Activated naive CD4-positive, alpha-beta T cell treated with Interleukin-2 at 50 U/mL for 16 hours (primary cell): ENCODE measurements around the gene KMT2D.

Experiments used
- DNase-seq: peaks from one replicate; pipeline ENCODE4 v3.0.0-alpha.2; 2020

The KMT2D gene

DNA sequence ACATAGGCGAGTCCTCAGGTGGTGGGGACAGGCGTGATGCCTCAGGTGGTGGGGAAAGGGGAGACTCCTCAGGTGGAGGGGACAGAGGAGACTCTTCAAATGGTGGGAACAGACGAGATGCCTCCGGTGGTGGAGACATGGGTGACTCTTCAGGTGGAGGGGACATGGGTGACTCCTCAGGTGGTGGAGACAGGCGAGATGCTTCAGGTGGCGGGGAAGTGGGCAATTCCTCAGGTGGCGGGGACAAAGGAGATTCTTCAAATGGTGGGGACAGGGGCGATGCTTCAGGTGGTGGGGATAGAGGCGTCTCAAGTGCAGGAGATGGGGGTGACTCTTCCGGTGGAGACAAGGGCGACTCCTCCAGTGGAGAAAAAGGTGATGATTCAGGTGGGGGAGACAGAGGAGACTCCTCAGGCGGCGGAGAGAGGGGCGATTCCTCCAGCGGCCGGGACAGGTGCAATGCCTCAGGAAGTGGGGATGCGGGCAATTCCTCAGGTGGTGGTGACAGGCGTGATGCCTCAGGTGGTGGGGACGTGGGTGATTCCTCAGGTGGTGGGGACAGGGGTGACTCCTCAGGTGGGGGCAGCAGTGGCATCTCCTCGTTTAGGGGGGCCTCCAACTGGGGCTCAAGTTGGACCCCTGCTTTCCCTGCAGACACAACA lies 8.7 kb downstream of the KMT2D start:
- DNase-seq, result no peak

DNA sequence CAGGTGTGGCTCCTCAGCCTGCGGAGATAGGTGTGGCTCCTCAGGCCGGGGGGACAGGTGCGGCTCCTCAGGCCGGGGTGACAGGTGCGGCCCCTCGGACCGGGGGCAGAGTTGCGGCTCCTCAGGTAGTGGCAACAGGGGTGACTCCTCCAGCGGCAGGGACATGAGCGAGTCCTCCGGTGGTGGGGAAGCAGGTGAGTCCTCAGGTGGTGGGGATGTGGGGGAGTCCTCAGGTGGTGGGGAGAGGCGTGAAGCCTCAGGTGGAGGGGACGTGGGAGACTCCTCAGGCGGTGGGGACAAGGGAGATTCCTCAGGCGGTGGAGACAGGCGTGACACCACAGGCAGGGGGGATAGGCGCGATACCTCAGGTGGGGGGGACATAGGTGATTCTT lies 9.2 kb downstream of the KMT2D start:
- no peak for DNase-seq

DNA sequence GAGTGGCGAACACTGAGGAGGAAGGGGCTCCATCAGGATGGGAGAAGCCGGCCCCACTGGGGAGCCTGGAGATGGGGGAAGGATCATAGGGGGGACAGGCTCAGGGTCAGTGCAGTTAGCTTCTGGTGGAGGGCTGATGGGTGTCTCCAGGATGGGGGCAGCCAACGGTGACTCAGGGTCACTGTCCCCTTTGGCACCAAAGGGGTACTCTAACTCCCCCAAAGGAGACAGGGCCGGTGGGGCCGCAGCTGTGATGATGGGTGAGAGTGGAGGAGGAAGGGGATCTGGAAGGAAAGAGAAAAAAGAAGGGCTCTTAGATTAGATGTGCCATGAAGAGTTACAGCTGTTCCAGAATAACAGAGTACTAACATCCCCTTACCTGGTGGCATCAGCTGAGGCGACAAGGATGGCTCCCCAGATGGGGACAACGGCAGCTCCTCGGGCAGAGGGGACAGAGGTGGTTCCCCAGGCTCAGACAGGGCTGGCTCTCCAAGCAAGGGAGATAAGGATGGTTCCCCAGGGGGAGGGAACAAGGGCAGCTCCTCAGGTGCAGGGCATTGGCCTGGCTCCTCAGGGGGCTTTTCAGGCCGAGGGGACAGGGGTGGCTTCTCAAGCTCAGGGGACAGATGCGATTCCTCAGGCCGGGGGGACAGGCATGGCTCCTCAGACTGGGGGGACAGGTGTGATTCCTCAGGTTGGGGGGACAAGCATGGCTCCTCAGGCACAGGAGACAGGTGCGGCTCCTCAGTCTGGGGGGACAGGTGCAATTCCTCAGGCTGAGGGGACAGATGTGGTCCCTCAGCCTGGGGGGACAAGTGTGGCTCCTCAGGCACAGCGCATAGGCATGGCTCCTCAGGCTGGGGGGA lies 9.9 kb downstream of the KMT2D start:
- DNase-seq, result no peak

DNA sequence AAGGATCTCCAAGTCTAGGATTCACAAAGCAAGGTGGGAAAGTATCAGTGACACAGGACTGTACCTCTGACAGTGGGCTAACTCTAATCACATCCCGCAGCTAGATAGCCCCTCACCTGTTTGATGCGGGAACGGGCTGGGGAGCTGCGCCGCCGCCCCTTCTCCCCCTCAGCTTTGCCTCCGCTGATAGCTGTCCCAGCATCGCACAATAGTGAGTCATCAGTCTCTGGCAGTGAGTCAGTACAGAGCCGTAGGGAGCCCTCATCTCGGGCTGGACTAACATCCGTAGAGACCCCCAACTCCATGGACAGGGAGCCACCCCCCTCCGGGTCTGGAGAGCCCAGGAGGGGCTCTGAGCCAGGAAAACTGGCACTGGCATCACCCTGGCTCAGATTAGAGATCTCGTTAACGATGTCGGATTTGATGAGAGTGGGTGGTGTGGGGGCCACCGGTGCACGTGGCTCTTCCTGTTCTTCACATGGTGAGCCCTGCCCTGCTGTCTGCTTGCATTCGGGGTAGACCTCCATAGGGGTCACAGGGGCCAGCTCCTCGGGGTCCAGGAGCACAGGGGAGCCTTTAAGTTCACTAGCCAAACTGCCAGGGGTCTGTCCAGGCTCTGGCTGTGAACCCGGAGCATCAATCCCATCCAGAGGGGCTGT lies 10.9 kb downstream of the KMT2D start:
- DNase-seq, result no peak

DNA sequence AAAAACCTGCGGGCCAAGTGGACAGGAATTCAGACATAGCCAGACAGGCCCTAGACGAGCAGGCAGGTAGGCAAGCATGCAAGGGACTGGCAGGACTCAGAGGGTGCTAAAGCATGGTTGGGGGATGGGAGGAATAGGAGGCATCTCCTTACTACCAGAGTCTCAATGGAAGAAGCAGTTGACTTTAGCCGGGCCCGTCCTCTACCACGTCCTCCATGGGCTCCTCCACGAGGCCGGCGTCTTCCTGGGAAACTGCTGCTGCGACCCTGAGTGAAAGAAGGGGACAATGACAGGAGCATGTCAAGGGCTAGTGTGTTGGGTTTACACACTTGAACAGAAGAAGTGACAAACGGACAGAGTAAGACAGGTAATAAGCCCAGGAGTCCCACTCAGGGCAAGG lies 11.6 kb downstream of the KMT2D start:
- DNase-seq, result no peak

DNA sequence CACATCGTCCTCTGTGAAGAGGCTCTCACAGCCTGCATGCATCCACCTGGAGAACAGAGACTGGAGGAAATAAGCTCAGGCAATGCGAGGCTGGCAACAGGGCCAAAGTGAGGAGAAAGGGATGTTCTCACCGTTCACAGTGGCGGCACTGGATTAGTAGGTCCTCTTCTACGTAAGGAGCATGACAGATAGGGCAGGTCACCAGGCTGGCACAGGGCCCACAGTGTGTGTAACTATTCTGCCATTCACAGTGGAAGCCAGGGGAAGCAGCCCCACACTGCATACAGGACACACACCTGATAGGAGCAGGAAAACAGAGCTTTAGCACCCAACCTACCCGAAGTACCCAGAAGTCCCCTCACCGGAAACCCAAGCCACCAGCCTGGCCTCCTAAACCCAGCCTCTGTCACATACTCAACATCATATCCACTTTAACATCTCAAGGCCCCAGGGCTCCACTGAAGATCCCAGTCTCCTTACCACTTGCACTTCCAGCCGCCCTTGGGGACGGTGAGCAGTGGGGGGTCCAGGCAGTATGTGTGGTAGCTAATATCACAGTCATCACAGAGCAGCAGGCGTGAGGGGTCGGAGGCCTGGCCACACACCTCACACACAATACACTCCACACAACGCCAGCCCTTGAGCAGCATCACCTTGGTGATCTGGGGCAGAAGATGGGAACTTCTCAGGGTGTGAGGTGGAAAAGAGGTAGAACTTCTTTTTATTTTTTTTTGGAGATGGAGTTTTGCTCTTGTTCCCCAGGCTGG lies 14.3 kb downstream of the KMT2D start:
- no peak for DNase-seq

DNA sequence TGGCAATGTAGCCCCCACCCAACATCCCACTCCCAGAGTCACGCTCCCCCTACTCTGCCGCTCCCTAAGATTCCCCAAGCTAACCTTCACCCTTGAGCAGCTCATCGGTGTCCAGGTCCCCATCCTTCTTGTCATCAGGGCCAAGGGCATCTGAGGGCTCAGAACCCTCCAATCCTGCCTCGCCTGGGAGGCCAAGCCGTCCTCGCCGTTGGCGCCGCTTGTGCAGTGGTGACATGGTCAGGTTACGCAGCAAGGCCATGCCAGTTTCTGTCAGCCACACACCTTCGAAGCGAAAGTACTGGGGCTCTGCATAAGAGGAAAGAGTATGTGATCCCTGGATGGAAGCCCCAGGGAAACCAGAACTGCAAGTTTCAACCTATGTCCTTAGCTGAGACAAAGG lies 15.9 kb downstream of the KMT2D start:
- DNase-seq, result no peak

DNA sequence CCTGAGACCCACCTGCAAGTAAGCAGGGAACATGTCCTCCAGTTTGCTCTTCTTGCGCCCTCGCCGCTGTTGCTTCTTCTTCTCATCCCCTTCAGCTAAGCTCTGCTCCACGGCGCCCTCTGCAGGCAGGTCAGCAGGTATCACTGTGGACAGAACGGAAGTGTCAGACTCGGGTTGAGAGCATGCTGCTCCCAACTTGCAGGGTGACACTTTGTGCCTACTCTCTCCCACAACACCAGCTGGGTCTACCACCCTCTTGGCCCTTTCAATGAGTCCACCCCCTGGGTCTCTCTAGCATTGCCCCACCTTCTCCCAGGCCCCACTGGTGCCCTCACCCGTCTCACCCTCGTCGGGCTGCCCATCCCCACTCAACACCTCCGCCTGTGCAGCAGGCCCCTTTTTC lies 16.7 kb downstream of the KMT2D start:
- DNase-seq, result peak; percentile 77

DNA sequence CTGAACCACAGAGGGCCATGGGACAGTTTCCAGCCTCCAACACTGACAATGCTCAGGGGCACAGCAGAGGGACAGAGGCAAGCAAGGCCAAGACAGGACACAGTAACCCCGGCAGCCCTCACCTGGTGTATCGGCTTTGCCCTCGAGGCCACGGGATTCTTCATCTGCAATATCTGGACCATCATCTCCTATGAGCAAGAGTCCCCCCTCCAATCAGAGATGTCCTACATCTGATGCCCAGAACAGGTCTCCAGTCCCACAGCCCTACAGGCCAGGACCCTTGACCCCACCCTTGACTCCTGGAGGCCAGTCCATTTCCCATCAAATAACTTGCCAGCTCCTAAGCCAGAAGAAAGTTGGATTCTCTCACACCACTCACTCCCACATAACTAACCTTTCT lies 17.4 kb downstream of the KMT2D start:
- DNase-seq, result no peak

DNA sequence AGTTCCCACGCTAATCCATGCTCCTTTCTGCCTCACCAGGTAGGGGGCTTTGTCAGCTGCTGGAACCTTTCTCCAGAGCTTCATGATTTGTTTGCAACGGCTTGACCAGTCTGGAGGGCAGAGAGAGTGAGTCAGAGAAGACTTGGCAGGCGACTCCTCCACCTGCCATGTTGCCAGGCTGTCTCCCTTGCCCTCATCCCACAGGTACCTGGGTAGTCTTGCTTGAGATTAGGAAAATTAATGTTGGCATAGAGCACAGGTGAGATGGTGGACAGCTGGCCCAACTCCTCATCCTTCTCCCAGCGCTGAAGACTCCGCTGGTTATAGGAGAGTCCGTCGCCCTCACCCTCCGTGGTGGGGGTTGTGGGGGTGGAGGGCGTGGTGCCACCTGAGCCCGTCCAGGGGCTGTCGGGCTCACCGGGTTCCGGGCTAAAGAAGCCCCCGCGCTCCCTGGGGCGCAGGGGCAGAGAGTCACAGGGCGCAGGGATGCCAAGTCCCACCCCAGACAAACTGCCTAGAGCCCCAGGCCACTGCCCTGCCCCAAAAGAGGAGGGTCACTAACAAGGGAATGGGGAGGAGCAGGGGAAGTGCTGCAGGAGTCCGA lies 18.6 kb downstream of the KMT2D start:
- DNase-seq, result no peak

DNA sequence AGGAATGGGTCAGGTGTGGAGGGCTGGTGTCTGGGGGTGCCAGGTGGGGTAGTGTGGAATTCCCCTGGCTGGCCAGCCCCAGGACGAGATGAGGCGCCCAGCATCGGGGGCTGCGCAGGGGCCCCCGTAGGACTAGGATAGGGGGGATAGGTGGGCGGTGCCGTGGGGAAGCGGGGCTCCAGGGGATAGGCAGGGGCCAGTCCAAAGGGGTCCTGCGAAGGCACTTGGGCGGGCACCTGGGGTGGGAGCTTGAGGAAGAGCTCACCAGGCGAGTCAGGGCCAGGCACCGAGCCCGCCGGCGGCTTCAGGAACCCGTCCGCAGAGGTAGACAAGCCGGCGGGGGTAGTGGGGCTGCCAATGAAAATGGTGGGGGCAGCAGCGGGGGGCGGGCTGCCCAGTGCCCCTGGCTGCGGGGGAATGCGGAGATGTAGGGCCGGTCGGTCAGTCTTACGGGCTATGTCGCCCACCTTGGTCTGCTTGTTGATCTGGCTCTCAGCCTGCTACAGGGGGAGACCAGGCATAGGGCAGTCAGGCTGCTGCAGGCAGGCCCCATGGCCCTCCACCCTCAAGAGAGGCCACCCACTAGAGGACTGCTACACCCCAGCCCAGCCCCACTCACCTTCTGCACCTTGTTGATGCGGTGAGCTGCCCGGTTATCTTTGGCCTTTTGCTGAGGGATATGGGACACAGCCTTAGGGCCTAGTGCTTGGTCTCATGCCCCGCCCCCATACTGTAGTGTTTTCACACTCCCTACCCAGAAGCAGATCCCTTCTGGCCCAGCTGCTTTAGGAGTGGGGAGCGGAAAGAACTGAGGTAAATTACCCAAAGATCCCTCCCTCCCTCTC lies 19.3 kb downstream of the KMT2D start:
- no peak for DNase-seq

DNA sequence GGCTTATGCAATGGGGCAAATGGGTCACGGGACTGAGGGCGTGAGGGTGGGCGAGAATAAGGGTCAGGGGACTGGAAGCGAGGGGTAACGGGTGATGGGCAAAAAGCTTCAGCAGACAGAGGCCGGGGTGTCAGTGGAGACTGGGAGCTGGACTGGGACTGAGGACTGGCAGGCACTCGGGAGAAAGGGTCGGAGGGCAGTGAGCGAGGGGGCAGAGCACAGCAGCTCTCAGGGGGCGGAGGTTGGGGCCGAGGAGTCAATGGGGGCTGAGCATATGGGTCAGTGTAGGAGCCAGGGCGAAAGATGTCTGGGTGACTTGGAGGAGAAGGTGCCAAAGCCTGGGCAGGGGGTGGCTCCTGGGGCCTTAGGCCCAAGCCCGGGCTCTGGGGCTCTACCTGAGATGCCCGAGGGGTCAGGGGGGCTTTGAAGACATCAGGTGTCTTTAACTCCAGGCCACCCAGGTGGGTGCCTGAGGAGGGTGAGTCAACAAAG lies 20.2 kb downstream of the KMT2D start:
- no peak for DNase-seq

DNA sequence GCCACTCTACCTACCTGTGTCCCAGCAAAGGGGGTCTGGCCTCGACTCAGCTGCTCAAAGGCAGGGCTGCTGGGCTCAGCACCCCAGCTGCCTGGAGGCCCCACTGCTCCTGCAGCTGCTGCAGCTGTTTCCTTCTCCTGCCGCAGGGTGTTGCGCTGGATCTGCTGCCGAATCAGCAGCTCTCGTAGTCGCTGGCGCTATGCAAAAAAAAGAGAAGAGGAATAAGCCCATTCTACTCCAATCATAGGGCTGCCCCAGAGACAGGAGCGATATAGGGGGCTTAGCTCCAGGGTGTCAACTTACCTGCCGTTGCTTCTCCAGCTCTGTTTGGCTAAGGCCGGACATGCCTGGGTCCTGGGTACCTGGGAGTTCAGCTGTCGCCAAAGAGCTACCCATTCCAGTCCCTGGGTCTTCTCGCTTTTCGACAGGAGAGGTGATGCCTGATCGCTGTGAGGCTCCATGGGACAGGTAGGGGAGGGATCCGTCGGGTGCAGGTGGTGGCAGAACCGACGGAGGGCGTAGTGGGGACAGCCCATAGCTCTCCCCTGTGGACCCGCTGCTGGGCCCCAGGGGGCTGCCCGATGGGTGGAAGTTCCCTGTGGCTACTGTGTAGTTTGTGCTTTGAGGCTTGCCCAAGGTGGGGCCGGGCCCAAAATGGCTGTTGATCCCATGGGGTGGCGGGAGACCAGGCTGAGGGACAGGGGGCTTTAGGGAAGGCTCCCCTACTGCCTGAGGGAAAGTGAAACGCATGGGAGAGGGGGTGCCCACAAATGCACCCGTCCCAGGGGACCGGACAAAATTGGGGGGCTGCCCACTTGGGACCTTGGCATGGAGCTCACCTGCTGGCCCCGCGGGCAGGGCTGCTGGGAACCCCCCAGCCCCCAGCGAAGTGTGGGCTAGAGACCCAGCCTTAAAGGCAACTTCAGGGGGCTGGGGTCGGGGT lies 20.9 kb downstream of the KMT2D start:
- no peak for DNase-seq

DNA sequence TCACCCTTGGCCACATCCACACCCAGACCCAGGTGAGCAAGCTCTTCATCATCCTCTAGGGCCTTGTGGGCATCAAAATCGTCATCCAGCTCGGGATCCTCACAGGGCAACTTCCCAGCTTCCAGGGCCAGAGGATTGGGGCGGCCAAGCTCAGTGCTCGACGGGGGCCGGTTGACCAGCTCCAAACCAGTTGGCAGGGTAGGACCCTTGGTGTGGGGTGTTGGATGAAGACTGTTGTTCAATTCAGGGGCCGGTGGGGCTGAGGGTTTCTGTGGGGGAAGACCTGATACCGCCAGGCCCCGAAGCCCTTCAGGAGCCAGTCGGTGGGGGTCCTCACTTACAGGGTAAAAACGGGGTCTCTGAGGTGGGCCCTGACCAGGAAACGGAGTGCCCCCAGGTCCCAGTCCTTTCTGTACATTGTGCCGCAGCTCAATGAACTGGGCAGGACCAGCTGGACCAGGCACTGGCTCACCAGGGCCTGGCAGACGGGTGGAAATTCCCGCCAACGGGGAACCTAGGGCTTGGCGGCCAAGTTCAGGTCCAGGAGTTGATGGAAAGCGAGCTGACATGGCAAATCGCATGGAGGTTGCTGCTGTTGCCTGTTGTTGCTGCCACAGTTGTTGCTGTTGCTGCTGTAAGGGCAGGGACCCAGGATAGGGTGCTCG lies 22.2 kb downstream of the KMT2D start:
- no peak for DNase-seq

DNA sequence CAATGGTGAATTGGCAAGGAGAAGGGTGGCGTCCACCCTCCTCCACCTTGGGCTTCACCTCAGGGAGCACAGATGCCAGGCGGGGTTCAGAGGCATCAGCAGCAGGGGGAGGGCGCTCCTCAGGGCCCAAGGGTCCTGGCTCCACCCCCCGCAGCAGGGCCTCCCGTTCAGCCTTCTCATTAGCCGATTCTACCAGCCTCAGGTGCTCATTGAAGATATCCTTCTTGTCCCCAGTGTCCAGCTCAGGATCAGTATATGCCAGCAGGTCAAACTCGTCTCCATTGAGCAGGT lies 22.7 kb downstream of the KMT2D start:
- DNase-seq, result no peak

DNA sequence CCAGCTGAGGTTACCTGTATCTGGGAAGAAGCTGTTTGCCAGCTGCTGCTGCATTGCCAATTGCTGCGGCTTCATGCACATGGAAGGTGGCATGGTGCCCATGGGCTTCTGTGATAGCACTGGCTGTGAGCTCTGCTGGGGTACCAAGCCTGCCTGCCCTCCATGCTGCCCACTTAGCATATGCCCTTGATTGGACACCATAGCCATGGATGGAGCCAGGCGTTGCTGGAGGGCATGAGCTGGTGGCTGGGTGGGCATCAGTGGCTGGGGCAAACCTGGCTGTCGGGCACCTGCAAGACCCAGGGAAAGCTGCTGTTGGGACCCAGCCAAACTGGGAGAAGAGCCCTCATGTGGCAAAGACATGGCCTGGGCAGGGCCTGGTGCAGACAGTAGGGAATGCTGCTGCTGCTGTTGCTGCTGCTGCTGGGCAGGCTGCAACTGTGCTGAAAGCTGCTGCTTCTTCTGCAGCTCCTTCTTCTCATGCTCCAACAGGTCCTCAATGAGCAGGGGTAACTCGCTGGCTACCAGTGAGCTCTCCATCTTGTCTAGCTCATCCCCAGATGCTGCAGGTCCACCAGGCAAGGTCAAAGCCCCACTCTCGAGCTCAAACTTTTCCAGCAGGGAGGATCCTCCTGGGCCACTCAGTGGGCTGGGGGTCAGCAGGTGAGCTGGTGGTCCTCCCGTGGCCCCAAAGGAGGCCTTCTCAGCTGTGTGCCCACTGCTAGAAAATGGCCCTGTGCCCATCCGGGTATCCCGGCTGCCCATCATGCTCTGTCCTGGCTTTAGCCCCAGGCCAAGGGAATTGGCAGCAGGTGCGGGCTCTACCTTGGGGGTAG lies 23.3 kb downstream of the KMT2D start:
- no peak for DNase-seq

DNA sequence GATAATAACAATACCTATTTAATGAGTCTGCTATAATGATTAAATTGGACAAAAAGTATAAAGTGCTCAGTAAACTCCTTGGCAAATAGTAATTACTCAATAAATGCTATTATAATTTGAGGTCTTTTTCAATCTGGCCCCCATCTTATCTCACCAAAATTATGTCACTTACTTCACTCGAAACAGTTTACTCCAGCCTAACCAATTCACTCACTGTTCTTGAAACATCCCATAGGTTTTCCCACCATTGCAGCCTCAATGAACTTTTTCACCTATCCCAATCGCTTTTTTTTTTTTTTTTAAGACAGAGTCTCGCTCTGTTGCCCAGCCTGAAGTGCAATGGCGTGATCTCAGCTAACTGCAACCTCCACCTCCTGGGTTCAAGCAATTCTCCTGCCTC lies 24.6 kb downstream of the KMT2D start:
- no peak for DNase-seq

DNA sequence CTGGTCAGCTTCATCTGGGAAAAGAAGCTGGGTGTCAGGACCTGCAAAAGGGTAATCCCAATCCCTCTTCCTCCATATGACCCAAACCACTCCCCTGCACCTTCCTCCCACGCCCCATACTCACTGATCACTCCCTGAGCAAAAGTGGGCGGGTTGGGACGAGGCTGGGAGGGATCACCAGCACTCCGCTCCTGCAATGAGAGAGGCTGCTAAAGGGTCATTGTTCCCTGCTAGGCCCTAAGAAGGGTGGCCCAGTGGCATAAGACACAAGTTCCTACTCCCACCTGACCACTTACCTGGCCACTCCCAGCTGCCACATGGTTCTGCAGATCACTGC lies 26.3 kb downstream of the KMT2D start:
- DNase-seq, result no peak

DNA sequence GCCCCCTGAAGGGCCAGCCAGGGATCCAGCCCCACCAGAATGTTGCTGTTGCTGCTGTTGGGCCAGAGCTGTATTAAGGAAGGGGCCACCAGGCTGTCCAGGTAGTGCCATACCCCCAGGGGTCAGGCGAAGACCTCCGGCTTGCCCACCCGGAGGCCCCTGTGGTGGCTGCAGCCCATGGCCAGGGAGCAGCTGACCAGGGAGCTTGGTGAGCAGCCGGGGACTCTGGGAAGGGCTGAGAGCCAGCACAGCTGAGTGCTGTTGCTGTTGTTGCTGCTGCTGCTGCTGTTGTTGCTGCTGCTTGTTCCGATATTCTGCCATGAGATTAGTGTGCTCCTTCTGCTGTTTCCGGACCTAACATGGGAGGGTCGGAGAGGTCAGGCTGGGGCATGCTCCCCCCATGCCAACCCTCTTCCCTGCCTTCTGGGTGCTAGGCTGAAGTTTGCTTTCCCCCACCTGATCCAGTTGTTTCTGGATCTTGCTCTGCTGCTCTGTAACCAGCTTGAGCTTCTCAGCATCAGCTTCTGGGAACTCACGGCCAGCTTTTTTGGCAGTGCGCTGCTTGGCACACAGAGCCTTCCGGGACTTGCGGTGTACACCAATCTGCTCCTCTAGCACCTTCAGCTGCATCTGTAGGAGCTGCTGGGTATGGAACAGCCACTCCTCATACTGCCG lies 26.8 kb downstream of the KMT2D start:
- no peak for DNase-seq
